ENCODE measurements around the gene GLI1.
A peak's percentile ranks its signal among the peaks of the same experiment; 100 is the strongest.

GLI1 gene

GRCh38 chr12:57448669-57449068 is 10.9 kb upstream of the GLI1 start:
- DNase-seq (ENCODE audit: low read depth in 1 of 2, low spot score in 1 of 2), result no peak
- no peak for TF ChIP-seq JUND (IDR thresholded peaks at IDR 0.05; ENCODE audit: low read depth)
- in situ Hi-C loops (cut with HindIII; ENCODE audit: low pct_unique_long_range_greater_than_20kb, low sequenced_read_pairs), result no loop called here

- TF ChIP-seq JUND (IDR thresholded peaks at IDR 0.05; ENCODE audit: low read depth), result no peak
- DNase-seq (ENCODE audit: low read depth in 1 of 2, low spot score in 1 of 2), result no peak
- in situ Hi-C loops (cut with HindIII; ENCODE audit: low pct_unique_long_range_greater_than_20kb, low sequenced_read_pairs), result no loop called here
Measured at GRCh38 chr12:57449375-57449774, 10.2 kb upstream of the GLI1 start.

- in situ Hi-C loops (cut with HindIII; ENCODE audit: low pct_unique_long_range_greater_than_20kb, low sequenced_read_pairs), result no loop called here
- DNase-seq (ENCODE audit: low read depth in 1 of 2, low spot score in 1 of 2), result no peak
- TF ChIP-seq JUND (IDR thresholded peaks at IDR 0.05; ENCODE audit: low read depth), result no peak
Measured at GRCh38 chr12:57450057-57450456, 9.5 kb upstream of the GLI1 start.

GRCh38 chr12:57451233-57451778 is 8.3 kb upstream of the GLI1 start:
- DNase-seq (ENCODE audit: low read depth in 1 of 2, low spot score in 1 of 2), result no peak
- in situ Hi-C loops (cut with HindIII; ENCODE audit: low pct_unique_long_range_greater_than_20kb, low sequenced_read_pairs), result no loop called here
- TF ChIP-seq JUND (IDR thresholded peaks at IDR 0.05; ENCODE audit: low read depth), result no peak

GRCh38 chr12:57452181-57452936 is 7.2 kb upstream of the GLI1 start:
- DNase-seq (ENCODE audit: low read depth in 1 of 2, low spot score in 1 of 2), result no peak
- no peak for TF ChIP-seq JUND (IDR thresholded peaks at IDR 0.05; ENCODE audit: low read depth)
- in situ Hi-C loops (cut with HindIII; ENCODE audit: low pct_unique_long_range_greater_than_20kb, low sequenced_read_pairs), result no loop called here

- in situ Hi-C loops (cut with HindIII; ENCODE audit: low pct_unique_long_range_greater_than_20kb, low sequenced_read_pairs), result no loop called here
- DNase-seq (ENCODE audit: low read depth in 1 of 2, low spot score in 1 of 2), result peak in 1 of 2 experiments; percentile 79
- no peak for TF ChIP-seq JUND (IDR thresholded peaks at IDR 0.05; ENCODE audit: low read depth)
Measured at GRCh38 chr12:57452937-57453509, 6.6 kb upstream of the GLI1 start.

GRCh38 chr12:57454213-57454565 is 5.4 kb upstream of the GLI1 start:
- in situ Hi-C loops (cut with HindIII; ENCODE audit: low pct_unique_long_range_greater_than_20kb, low sequenced_read_pairs), result no loop called here
- DNase-seq (ENCODE audit: low read depth in 1 of 2, low spot score in 1 of 2), result no peak
- no peak for TF ChIP-seq JUND (IDR thresholded peaks at IDR 0.05; ENCODE audit: low read depth)

- no peak for TF ChIP-seq JUND (IDR thresholded peaks at IDR 0.05; ENCODE audit: low read depth)
- in situ Hi-C loops (cut with HindIII; ENCODE audit: low pct_unique_long_range_greater_than_20kb, low sequenced_read_pairs), result no loop called here
- peak in 1 of 2 experiments; percentile 76 for DNase-seq (ENCODE audit: low read depth in 1 of 2, low spot score in 1 of 2)
Measured at GRCh38 chr12:57454566-57455373, 4.8 kb upstream of the GLI1 start, which contains the start of gene INHBE. INHBE (plus strand) TSS chr12:57455307; CDS start chr12:57455537, 230 bp downstream.

- in situ Hi-C loops (cut with HindIII; ENCODE audit: low pct_unique_long_range_greater_than_20kb, low sequenced_read_pairs), result no loop called here
- TF ChIP-seq JUND (IDR thresholded peaks at IDR 0.05; ENCODE audit: low read depth), result no peak
- no peak for DNase-seq (ENCODE audit: low read depth in 1 of 2, low spot score in 1 of 2)
Measured at GRCh38 chr12:57455374-57456144, 4.0 kb upstream of the GLI1 start.

GRCh38 chr12:57456145-57456700 is 3.4 kb upstream of the GLI1 start:
- TF ChIP-seq JUND (IDR thresholded peaks at IDR 0.05; ENCODE audit: low read depth), result no peak
- in situ Hi-C loops (cut with HindIII; ENCODE audit: low pct_unique_long_range_greater_than_20kb, low sequenced_read_pairs), result no loop called here
- peak in 1 of 2 experiments; percentile 77 for DNase-seq (ENCODE audit: low read depth in 1 of 2, low spot score in 1 of 2)

- TF ChIP-seq JUND (IDR thresholded peaks at IDR 0.05; ENCODE audit: low read depth), result no peak
- DNase-seq (ENCODE audit: low read depth in 1 of 2, low spot score in 1 of 2), result no peak
- in situ Hi-C loops (cut with HindIII; ENCODE audit: low pct_unique_long_range_greater_than_20kb, low sequenced_read_pairs), result no loop called here
Measured at GRCh38 chr12:57456737-57457490, 2.7 kb upstream of the GLI1 start.
